Parathyroid adenoma (tissue), 2 donors: ENCODE measurements around the gene REEP1.

Experiments
- H2AFZ ChIP-seq: fragments of 300-600 bp; sonication (generic); one replicate; pipeline ENCODE4 v1.7.0; 2017; ENCODE audit warnings: antibody characterized with exemption, mild to moderate bottlenecking
- H3K27ac ChIP-seq: fragments of 300-600 bp; sonication (generic); one replicate; pipeline ENCODE4 v1.7.0; 2017
- H3K27me3 ChIP-seq: fragments of 300-600 bp; sonication (generic); one replicate; pipeline ENCODE4 v1.7.0; 2017; ENCODE audit warnings: low read length; ENCODE audit not compliant: control insufficient read depth, insufficient read depth
- H3K36me3 ChIP-seq: fragments of 300-600 bp; sonication (generic); one replicate; pipeline ENCODE4 v1.7.0; 2017; ENCODE audit warnings: low read length; ENCODE audit not compliant: control insufficient read depth, insufficient read depth
- H3K4me1 ChIP-seq: fragments of 300-600 bp; sonication (generic); one replicate; pipeline ENCODE4 v1.7.0; 2017; ENCODE audit warnings: control low read depth
- H3K4me2 ChIP-seq: fragments of 300-600 bp; sonication (generic); one replicate; pipeline ENCODE4 v1.7.0; 2017; ENCODE audit warnings: low read length
- H3K4me3 ChIP-seq: fragments of 300-600 bp; sonication (generic); one replicate; pipeline ENCODE4 v1.7.0; 2017; ENCODE audit warnings: low read depth, low read length
- H3K79me2 ChIP-seq: fragments of 300-600 bp; sonication (generic); one replicate; pipeline ENCODE4 v1.7.0; 2017; ENCODE audit warnings: control low read depth
- H3K9ac ChIP-seq: fragments of 300-600 bp; sonication (generic); one replicate; pipeline ENCODE4 v1.7.0; 2017; ENCODE audit warnings: mild to moderate bottlenecking
- H3K9me3 ChIP-seq: fragments of 300-600 bp; sonication (generic); one replicate; pipeline ENCODE4 v1.7.0; 2017; ENCODE audit warnings: low read length; ENCODE audit not compliant: control insufficient read depth
- TF ChIP-seq, protein P1 (sequence below): fragments of 300-600 bp; sonication (generic); IDR thresholded peaks from one replicate; pipeline ENCODE4 v1.7.0; 2017; ENCODE audit warnings: antibody characterized with exemption, mild to moderate bottlenecking
- donor health status: primary hyperparathyroidism.

REEP1 gene

DNA sequence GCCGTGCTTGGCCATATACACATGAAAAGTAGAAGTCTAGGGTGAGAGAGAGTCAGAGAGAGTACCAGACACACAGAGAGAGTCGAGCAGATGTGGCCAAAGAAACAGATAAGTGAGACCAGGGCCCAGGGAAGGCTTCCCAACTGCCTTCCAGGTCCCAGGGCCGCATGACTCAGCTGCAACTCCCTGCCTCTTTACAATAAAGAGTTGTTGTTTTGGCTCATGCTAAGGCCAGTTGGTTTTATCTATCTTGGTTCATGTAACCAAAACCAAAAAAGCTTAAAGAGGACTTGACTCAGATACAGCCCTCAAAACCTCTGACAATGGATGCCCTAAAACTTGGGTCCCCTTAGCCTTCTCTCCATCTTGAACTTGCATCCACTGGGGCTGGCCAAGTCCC is 36.9 kb downstream of the REEP1 start:
- H3K4me1 ChIP-seq: peaks cover 8% of the 10 kb centered on the region
- no peaks in the 10 kb centered on the region for H3K27me3 ChIP-seq
- no peak overlapping the region for H3K27ac ChIP-seq
- H2AFZ ChIP-seq: no peak overlapping the region
- H3K4me3 ChIP-seq: no peak overlapping the region
- TF ChIP-seq, protein P1, sequence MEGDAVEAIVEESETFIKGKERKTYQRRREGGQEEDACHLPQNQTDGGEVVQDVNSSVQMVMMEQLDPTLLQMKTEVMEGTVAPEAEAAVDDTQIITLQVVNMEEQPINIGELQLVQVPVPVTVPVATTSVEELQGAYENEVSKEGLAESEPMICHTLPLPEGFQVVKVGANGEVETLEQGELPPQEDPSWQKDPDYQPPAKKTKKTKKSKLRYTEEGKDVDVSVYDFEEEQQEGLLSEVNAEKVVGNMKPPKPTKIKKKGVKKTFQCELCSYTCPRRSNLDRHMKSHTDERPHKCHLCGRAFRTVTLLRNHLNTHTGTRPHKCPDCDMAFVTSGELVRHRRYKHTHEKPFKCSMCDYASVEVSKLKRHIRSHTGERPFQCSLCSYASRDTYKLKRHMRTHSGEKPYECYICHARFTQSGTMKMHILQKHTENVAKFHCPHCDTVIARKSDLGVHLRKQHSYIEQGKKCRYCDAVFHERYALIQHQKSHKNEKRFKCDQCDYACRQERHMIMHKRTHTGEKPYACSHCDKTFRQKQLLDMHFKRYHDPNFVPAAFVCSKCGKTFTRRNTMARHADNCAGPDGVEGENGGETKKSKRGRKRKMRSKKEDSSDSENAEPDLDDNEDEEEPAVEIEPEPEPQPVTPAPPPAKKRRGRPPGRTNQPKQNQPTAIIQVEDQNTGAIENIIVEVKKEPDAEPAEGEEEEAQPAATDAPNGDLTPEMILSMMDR: no peak
- H3K9ac ChIP-seq: no peak overlapping the region
- no peak overlapping the region for H3K4me2 ChIP-seq
- H3K9me3 ChIP-seq: no peaks in the 10 kb centered on the region
- no peaks in the 10 kb centered on the region for H3K79me2 ChIP-seq
- H3K36me3 ChIP-seq: no peaks in the 10 kb centered on the region

DNA sequence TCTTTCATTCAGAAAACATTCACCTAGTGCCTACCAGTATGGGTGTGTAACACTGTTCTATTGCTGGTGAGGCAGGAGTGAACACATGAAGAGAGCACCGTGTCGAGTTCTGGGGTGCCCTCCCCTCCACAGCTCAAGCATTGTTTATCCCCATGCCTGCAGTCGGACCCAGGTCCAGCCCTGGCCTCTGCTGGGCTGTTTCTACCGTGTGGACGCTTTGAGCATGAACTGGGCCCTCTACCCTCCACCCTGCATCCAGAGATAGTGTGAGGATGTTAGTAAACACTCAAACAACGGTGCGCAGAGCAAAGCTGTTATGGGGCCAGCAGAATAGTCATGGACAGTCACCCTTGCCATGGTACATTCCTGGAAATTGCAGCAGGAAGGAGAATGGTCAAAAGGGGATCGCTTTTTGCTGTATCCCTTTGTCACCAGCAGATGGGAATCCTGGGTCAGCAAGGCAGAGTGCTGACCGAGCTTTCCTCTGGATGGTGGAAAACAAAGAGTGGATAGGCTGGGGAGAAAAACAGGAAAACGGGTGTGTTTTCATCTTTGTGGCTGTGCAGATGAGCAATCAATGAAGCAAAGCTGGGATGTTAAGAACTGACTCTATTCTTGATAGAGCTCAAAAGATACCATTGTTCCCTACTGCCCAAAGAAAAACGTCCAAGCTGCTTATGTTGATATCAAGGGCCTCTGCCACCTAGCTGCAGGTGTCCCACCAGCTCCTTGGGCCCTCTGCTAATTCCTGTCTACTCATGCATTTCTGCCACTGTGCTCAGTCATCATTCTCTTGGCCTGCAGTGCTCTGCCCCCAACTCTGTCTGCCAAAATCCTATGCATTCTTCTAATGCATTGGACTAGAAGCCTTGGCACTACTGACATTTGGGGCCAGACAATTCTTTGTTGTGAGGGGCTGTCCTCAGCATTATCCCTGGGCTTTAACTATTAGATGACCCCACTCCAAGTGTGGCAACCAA is 38.7 kb downstream of the REEP1 start:
- TF ChIP-seq, protein P1: peak; percentile 74
- Histone ChIP-seq H3K79me2 (no peaks in the 10 kb centered on the region), H2AFZ (peak overlapping the region; percentile 64), H3K9ac (no peak overlapping the region), H3K4me3 (no peak overlapping the region), H3K27me3 (no peaks in the 10 kb centered on the region), H3K27ac (peak overlapping the region; percentile 16), H3K4me2 (no peak overlapping the region), H3K36me3 (no peaks in the 10 kb centered on the region), H3K4me1 (peaks cover 8% of the 10 kb centered on the region), H3K9me3 (no peaks in the 10 kb centered on the region)

DNA sequence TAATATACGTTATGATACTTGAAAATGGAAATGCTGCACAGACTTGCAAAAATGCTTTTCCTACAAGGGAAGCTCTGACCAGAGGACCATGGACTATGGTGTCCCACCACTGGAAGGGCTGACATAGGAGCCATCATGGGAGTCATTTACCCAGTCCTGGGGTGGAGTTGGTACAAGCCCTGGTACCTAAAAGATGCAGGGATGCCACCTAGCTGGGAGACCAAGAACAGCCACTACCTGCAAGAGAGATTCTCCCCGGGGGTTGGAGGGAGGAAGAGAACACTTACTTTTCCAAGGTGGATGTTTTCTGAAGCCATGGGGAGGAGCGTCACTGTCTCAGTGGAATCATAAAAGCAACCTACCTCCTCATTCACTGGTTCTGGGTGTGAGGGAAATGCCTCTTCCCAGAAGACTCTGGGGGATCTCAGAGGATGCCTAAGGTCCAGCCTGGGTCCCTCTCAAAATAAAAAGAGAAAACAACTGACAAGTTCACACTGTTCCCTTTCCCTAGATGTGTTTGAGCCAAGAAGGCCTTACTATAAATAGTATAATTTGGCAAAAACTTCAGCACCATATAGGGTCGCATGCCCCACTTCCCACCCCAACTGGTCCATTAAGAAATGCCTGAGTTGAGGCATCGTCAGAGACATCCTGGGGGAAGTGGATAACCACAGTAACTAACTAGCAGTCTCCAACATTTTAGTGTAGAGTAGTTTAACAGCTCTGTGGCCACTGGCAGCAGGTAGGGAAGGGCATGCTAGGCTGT is 39.9 kb downstream of the REEP1 start:
- H3K27ac ChIP-seq: no peak overlapping the region

DNA sequence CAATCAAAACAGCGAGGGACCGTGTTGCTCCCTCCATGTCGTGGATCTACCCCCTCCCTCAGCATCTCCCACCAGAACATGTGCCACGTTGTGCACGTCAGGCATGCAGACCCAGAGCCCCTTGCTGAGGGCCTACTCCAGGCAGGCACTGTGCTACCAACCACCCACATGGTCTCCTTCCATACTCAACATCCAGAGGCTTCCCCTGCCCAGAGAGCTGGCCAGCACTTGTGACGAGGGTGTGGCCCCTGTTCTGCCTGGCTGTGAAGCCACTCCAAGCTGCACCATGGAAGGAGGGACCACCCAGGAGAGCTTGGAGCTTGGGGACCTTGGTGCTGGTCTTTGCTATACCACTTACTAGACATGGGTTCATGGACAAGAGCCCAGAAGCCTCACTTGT is 40.5 kb downstream of the REEP1 start:
- Histone ChIP-seq H3K4me1 (peaks cover 8% of the 10 kb centered on the region), H3K4me2 (no peak overlapping the region), H3K9me3 (no peaks in the 10 kb centered on the region), H3K27me3 (no peaks in the 10 kb centered on the region), H3K9ac (no peak overlapping the region), H3K79me2 (no peaks in the 10 kb centered on the region), H2AFZ (no peak overlapping the region), H3K27ac (no peak overlapping the region), H3K36me3 (no peaks in the 10 kb centered on the region), H3K4me3 (no peak overlapping the region)
- TF ChIP-seq, protein P1: no peak

More for the DNA sequence above, 39.9 kb downstream of the REEP1 start:
- Histone ChIP-seq H3K4me1 (peaks cover 8% of the 10 kb centered on the region), H3K9ac (no peak overlapping the region), H2AFZ (no peak overlapping the region), H3K4me2 (no peak overlapping the region), H3K4me3 (no peak overlapping the region), H3K79me2 (no peaks in the 10 kb centered on the region), H3K27me3 (no peaks in the 10 kb centered on the region), H3K9me3 (no peaks in the 10 kb centered on the region), H3K36me3 (no peaks in the 10 kb centered on the region)
- TF ChIP-seq, protein P1: no peak
